Endothelial cell of umbilical vein (primary cell): ENCODE measurements around the gene YWHAE. TPM values are rescaled to one million over a fixed set of nuclear protein-coding genes. Genes with fewer than 3 reads are reported as not detected.

Source experiments
- BruUV-seq: library from RNA; stranded (reverse); fragments of 400-500 nt; replicated peaks from 2 replicates; lab custom pipeline; 2021; lab: Mats Ljungman, UMichigan
- CTCF ChIA-PET: fragments of 300-600, 350-600 bp; sonication (Branson Sonifier 250); formaldehyde crosslinking; loops from one replicate; lab custom pipeline; 2021; ENCODE audit warnings: antibody characterized with exemption, inconsistent platforms; lab: Charles Lee
- POLR2A ChIA-PET: fragments of 300-600, 350-600 bp; sonication (Branson Sonifier 250); formaldehyde crosslinking; loops from one replicate; lab custom pipeline; 2021; ENCODE audit warnings: antibody characterized with exemption, inconsistent platforms; lab: Charles Lee
- DNase-seq: peaks from one replicate; pipeline ENCODE4 v3.0.0-alpha.2; 2011; ENCODE audit warnings: low read depth, low spot score
- FAIRE-seq: peaks from 2 replicates; lab custom pipeline; 2011; peaks lifted over from hg19 to GRCh38; lab: Jason Lieb, UNC
- H2AFZ ChIP-seq: 2 replicates; pipeline ENCODE4 v1.6.0; 2012; ENCODE audit warnings: low read depth, low read length, control low read depth, inconsistent platforms
- H3K27ac ChIP-seq: 2 replicates; pipeline ENCODE4 v1.5.1; 2011; ENCODE audit warnings: low read depth, mild to moderate bottlenecking, control low read depth, low read length, moderate library complexity; ENCODE audit not compliant: insufficient read depth
- H3K27me3 ChIP-seq, 2 experiments: 2 replicates each; pipeline versions ENCODE4 v1.6.0 to v1.6.1; 2011; ENCODE audit warnings: low read length in 2 of 2, mixed read lengths in 1 of 2; ENCODE audit not compliant: control insufficient read depth in 2 of 2, insufficient read depth in 2 of 2
- H3K36me3 ChIP-seq, 2 experiments: 2 replicates in 1 of 2; 3 replicates in 1 of 2; pipeline ENCODE4 v1.5.1; 2011; ENCODE audit warnings: low read length in 2 of 2, mild to moderate bottlenecking in 1 of 2, moderate library complexity in 1 of 2; ENCODE audit not compliant: control insufficient read depth in 2 of 2, insufficient read depth in 2 of 2; ENCODE audit errors: extremely low read depth in 1 of 2
- H3K4me1 ChIP-seq: 3 replicates; pipeline ENCODE4 v1.5.1; 2011; ENCODE audit warnings: mild to moderate bottlenecking, low read length; ENCODE audit not compliant: control insufficient read depth, insufficient read depth; ENCODE audit errors: extremely low read depth
- H3K4me2 ChIP-seq: 2 replicates; pipeline ENCODE4 v1.6.1; 2011; ENCODE audit warnings: low read length, control low read depth, mixed read lengths; ENCODE audit not compliant: insufficient read depth
- H3K4me3 ChIP-seq, 3 experiments: fragments of 200-600 bp in 1 of 3; sonication (generic), shearing (Covaris generic) in 1 of 3; replicated peaks in 1 of 3; 2 replicates each; pipeline ENCODE4 v1.5.1; 2011 to 2016; ENCODE audit warnings: control low read depth in 3 of 3, low read length in 3 of 3, mild to moderate bottlenecking in 2 of 3, inconsistent platforms in 1 of 3, low read depth in 1 of 3, moderate library complexity in 1 of 3; ENCODE audit not compliant: insufficient read depth in 1 of 3
- H3K79me2 ChIP-seq: 2 replicates; pipeline ENCODE4 v1.6.0; 2012; ENCODE audit warnings: low read length, inconsistent platforms; ENCODE audit not compliant: control insufficient read depth, insufficient read depth
- H3K9ac ChIP-seq: replicated peaks from 2 replicates; pipeline ENCODE3; 2011; ENCODE audit warnings: low read length, control low read depth; ENCODE audit not compliant: insufficient read depth; ENCODE audit errors: extremely low read depth
- H3K9me1 ChIP-seq: replicated peaks from 3 replicates; pipeline ENCODE4 v1.6.0; 2011; ENCODE audit warnings: mild to moderate bottlenecking, low read length; ENCODE audit not compliant: control insufficient read depth, insufficient read depth; ENCODE audit errors: extremely low read depth
- H3K9me3 ChIP-seq: replicated peaks from 2 replicates; pipeline ENCODE4 v1.5.1; 2012; ENCODE audit warnings: low read length, inconsistent platforms; ENCODE audit not compliant: control insufficient read depth, insufficient read depth
- H4K20me1 ChIP-seq: replicated peaks from 2 replicates; pipeline ENCODE3; 2011; ENCODE audit warnings: mild to moderate bottlenecking, low read length; ENCODE audit not compliant: control insufficient read depth, insufficient read depth; ENCODE audit errors: extremely low read depth
- EZH2 ChIP-seq: IDR thresholded peaks from 2 replicates; pipeline ENCODE4 v1.6.1; 2012; ENCODE audit warnings: borderline replicate concordance, low read depth, mild to moderate bottlenecking, moderate library complexity, low read length, inconsistent platforms; ENCODE audit not compliant: severe bottlenecking
- FOS ChIP-seq: IDR thresholded peaks from 2 replicates; pipeline ENCODE4 v1.6.1; 2011; ENCODE audit warnings: mild to moderate bottlenecking, low read length, moderate library complexity, borderline replicate concordance; ENCODE audit not compliant: insufficient read depth
- GATA2 ChIP-seq: IDR thresholded peaks from 2 replicates; pipeline ENCODE4 v1.7.0; 2011; ENCODE audit warnings: low read depth, mild to moderate bottlenecking, moderate library complexity, mixed read lengths, low read length; ENCODE audit not compliant: insufficient read length, insufficient read depth
- JUN ChIP-seq: IDR thresholded peaks from 2 replicates; pipeline ENCODE4 v1.6.1; 2011; ENCODE audit warnings: borderline replicate concordance, low read depth; ENCODE audit not compliant: insufficient read length, insufficient read depth
- MYC ChIP-seq: IDR thresholded peaks from one replicate; pipeline ENCODE4 v1.6.1; 2011; ENCODE audit warnings: mild to moderate bottlenecking, low read depth, low read length
- POLR2A ChIP-seq: IDR thresholded peaks from 2 replicates; pipeline ENCODE4 v1.6.1; 2012; ENCODE audit warnings: low read depth, mild to moderate bottlenecking, control low read depth, low read length
- POLR2AphosphoS5 ChIP-seq: IDR thresholded peaks from 2 replicates; pipeline ENCODE4 v1.6.1; 2012; ENCODE audit warnings: low read depth, mild to moderate bottlenecking, control low read depth, low read length, moderate library complexity; ENCODE audit not compliant: insufficient read depth
- dilution Hi-C: fragments of 300-500 bp; cut with MboI; formaldehyde crosslinking; loops from one replicate; pipeline ENCODE4 v1.15.0; 2019; ENCODE audit warnings: low sequenced_read_pairs; ENCODE audit not compliant: extremely low pct_ligation_motif_present
- intact Hi-C: fragments of 100-400 bp; cut with micrococcal nuclease; formaldehyde crosslinking; loops from one replicate; pipeline ENCODE4 v1.10.0; 2022
- polyA plus RNA-seq, 4 experiments: library from polyadenylated mRNA; depleted of rRNA in 3 of 4; stranded (reverse) in 3 of 4; unstranded in 1 of 4; fragments of >200 nt; gene quantifications; 2 replicates each; pipeline versions ENCODE4 v1.2.1 to v1.2.3, GENCODE V29; 2011 to 2012; ENCODE audit warnings: missing spikeins in 1 of 4
- total RNA-seq: library from RNA; stranded (reverse); gene quantifications from 2 replicates; pipeline ENCODE4 v1.2.3, GENCODE V29; 2021
- TF ChIP-seq, protein P1 (sequence below), 2 donors: IDR thresholded peaks; 1 replicate in 1 of 2; 2 replicates in 1 of 2; pipeline ENCODE4 v1.5.1; 2011; ENCODE audit warnings: low read length in 2 of 2, mild to moderate bottlenecking in 2 of 2, moderate library complexity in 2 of 2, control low read depth in 1 of 2, inconsistent platforms in 1 of 2, low read depth in 1 of 2; ENCODE audit not compliant: insufficient read depth in 1 of 2; ENCODE audit errors: extremely low read depth in 1 of 2
- TF ChIP-seq, protein P2 (sequence below): IDR thresholded peaks from 2 replicates; pipeline ENCODE4 v1.6.1; 2011; ENCODE audit not compliant: insufficient read depth, insufficient read length

The YWHAE gene
- total and polyA plus RNA-seq, 2 donors (not counting 3 experiments of a cell fraction or from before 2014, with no cell fraction given): 396 to 819 TPM

DNA sequence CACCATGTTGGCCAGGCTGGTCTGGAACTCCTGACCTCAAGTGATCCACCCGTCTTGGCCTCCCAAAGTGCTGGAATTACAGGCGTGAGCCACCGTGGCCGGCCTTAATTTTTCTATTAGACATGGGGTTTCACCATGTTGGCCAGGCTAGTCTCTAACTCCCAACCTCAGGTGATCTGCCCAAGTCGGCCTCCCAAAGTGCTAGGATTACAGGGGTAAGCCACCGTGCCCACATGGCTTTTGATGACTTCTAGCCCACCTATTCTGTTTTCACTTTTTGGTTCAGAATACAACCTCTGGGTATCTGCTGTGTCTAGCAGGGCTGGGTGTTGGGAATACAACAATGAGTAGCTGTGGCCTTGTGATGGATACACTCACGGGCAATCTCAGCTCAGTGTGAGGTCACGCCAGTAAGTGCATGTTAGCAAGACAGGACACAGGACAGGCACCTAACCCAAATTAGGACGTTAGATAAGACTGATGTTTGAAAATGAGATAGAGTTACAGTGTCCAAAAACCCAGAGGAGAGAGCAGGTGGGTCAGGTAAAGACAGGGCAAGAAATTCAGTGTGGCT is 14.1 kb upstream of the YWHAE start:
- no peaks in the 10 kb centered on the region for H3K27me3 ChIP-seq
- H3K9ac ChIP-seq: no peak overlapping the region
- H3K9me3 ChIP-seq: no peaks in the 10 kb centered on the region
- H2AFZ ChIP-seq: no peak overlapping the region
- BruUV-seq: no TSS peak
- DNase-seq (no peak), FAIRE-seq (no peak)
- H3K4me2 ChIP-seq: no peak overlapping the region
- ChIA-PET POLR2A (interaction anchor here (0.5 to 0.7 kb wide), 2 partner anchors 24 to 37 kb away, joined by 3 to 5 read pairs; no protein-coding TSS in a partner anchor), CTCF (interaction anchor here (1.3 to 3.4 kb wide), 4 partner anchors 10 to 102 kb away, joined by 3 to 28 read pairs (median 6); partner anchors contain the start of gene INPP5K)
- peaks cover 0 to 4% of the 10 kb centered on the region in 2 experiments for H3K36me3 ChIP-seq
- H3K9me1 ChIP-seq: no peaks in the 10 kb centered on the region
- no peaks in the 10 kb centered on the region for H4K20me1 ChIP-seq
- H3K4me3 ChIP-seq: no peak overlapping the region
- dilution Hi-C loops: no loop called here
- no peak overlapping the region for H3K27ac ChIP-seq
- intact Hi-C loops: no loop called here
- no peaks in the 10 kb centered on the region for H3K79me2 ChIP-seq
- peaks cover 12% of the 10 kb centered on the region for H3K4me1 ChIP-seq
- TF ChIP-seq GATA2 (no peak), EZH2 (no peak), POLR2A (no peak), POLR2AphosphoS5 (no peak), JUN (no peak), MYC (no peak), FOS (no peak)
- TF ChIP-seq, protein P1, sequence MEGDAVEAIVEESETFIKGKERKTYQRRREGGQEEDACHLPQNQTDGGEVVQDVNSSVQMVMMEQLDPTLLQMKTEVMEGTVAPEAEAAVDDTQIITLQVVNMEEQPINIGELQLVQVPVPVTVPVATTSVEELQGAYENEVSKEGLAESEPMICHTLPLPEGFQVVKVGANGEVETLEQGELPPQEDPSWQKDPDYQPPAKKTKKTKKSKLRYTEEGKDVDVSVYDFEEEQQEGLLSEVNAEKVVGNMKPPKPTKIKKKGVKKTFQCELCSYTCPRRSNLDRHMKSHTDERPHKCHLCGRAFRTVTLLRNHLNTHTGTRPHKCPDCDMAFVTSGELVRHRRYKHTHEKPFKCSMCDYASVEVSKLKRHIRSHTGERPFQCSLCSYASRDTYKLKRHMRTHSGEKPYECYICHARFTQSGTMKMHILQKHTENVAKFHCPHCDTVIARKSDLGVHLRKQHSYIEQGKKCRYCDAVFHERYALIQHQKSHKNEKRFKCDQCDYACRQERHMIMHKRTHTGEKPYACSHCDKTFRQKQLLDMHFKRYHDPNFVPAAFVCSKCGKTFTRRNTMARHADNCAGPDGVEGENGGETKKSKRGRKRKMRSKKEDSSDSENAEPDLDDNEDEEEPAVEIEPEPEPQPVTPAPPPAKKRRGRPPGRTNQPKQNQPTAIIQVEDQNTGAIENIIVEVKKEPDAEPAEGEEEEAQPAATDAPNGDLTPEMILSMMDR (IDR thresholded peaks at IDR 0.05; ENCODE audit: extremely low read depth in 1 of 2, insufficient read depth in 1 of 2, low read depth in 1 of 2, low read length in 2 of 2): no peak
- TF ChIP-seq, protein P2, sequence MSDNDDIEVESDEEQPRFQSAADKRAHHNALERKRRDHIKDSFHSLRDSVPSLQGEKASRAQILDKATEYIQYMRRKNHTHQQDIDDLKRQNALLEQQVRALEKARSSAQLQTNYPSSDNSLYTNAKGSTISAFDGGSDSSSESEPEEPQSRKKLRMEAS: no peak
